Measurements from ENCODE around the gene TGM3.

DNA sequence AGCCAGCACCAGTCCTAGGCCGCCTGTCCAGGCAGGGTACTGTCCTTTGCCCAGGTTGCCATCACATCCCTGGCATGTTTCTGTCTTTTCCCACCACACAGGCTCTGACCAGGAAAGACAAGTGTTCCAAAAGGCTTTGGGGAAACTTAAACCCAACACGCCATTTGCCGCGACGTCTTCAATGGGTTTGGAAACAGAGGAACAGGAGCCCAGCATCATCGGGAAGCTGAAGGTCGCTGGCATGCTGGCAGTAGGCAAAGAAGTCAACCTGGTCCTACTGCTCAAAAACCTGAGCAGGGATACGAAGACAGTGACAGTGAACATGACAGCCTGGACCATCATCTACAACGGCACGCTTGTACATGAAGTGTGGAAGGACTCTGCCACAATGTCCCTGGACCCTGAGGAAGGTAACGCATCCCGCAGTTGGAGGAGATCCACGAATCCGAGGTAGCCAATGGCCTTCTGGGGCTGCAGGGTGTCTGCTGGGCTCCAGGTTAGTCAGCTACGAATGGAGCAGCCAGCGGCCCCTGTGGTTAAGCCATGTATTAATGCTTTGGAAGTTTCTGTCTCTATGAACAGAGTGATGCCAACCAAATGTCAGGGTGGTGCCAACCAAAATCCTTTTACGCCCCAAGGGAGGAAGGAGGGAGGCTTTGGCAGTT, 36.2 kb downstream of the TGM3 start:
- TF ChIP-seq, protein P1, sequence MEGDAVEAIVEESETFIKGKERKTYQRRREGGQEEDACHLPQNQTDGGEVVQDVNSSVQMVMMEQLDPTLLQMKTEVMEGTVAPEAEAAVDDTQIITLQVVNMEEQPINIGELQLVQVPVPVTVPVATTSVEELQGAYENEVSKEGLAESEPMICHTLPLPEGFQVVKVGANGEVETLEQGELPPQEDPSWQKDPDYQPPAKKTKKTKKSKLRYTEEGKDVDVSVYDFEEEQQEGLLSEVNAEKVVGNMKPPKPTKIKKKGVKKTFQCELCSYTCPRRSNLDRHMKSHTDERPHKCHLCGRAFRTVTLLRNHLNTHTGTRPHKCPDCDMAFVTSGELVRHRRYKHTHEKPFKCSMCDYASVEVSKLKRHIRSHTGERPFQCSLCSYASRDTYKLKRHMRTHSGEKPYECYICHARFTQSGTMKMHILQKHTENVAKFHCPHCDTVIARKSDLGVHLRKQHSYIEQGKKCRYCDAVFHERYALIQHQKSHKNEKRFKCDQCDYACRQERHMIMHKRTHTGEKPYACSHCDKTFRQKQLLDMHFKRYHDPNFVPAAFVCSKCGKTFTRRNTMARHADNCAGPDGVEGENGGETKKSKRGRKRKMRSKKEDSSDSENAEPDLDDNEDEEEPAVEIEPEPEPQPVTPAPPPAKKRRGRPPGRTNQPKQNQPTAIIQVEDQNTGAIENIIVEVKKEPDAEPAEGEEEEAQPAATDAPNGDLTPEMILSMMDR (optimal IDR thresholded peaks at IDR 0.05 in 1 of 3, IDR thresholded peaks at IDR 0.05 in 1 of 3, conservative IDR thresholded peaks at IDR 0.05 in 1 of 3; ENCODE audit: extremely low read depth in 1 of 3, insufficient read depth in 2 of 3, low read length in 3 of 3) = no peak
- no peak for TF ChIP-seq EZH2 (IDR thresholded peaks at IDR 0.05; ENCODE audit: low read length)
